HG03103 (cell line): ENCODE data around the gene DOK7.

Experiments
- ATAC-seq: cut with Tn5 transposase; IDR thresholded peaks from one replicate; pipeline ENCODE4 v1.9.1; 2021; ENCODE audit warnings: low read depth; ENCODE audit not compliant: unreplicated experiment

Gene DOK7

GRCh38 chr4:3426465-3427133 is 36.5 kb upstream of the DOK7 start:
- no peak for ATAC-seq

- ATAC-seq: no peak
Measured at GRCh38 chr4:3427134-3427476, 36.0 kb upstream of the DOK7 start.

GRCh38 chr4:3427706-3428446 is 35.2 kb upstream of the DOK7 start:
- no peak for ATAC-seq

GRCh38 chr4:3429651-3430050 is 33.5 kb upstream of the DOK7 start:
- ATAC-seq: no peak

- ATAC-seq: no peak
Measured at GRCh38 chr4:3430524-3430923, 32.6 kb upstream of the DOK7 start.

- no peak for ATAC-seq
Measured at GRCh38 chr4:3431446-3431993, 31.6 kb upstream of the DOK7 start.

- no peak for ATAC-seq
Measured at GRCh38 chr4:3432381-3432790, 30.7 kb upstream of the DOK7 start.

- ATAC-seq: no peak
Measured at GRCh38 chr4:3433138-3433869, 29.8 kb upstream of the DOK7 start.

- no peak for ATAC-seq
Measured at GRCh38 chr4:3434881-3435685, 28.0 kb upstream of the DOK7 start.

GRCh38 chr4:3435686-3435956 is 27.5 kb upstream of the DOK7 start:
- no peak for ATAC-seq

GRCh38 chr4:3436048-3436797 is 26.9 kb upstream of the DOK7 start:
- ATAC-seq: no peak

- no peak for ATAC-seq
Measured at GRCh38 chr4:3436798-3437581, 26.1 kb upstream of the DOK7 start.

GRCh38 chr4:3437582-3437936 is 25.5 kb upstream of the DOK7 start:
- ATAC-seq: no peak

- ATAC-seq: no peak
Measured at GRCh38 chr4:3437998-3438846, 24.9 kb upstream of the DOK7 start.

GRCh38 chr4:3438847-3439180 is 24.3 kb upstream of the DOK7 start:
- no peak for ATAC-seq

- no peak for ATAC-seq
Measured at GRCh38 chr4:3439391-3439790, 23.7 kb upstream of the DOK7 start.

- ATAC-seq: no peak
Measured at GRCh38 chr4:3440011-3440410, 23.1 kb upstream of the DOK7 start.

GRCh38 chr4:3440979-3441500 is 22.1 kb upstream of the DOK7 start:
- ATAC-seq: no peak
